GM10847 (cell line): ENCODE measurements around the gene PRKG1.

Experiments used
- POLR2A ChIP-seq: IDR thresholded peaks from 2 replicates; pipeline ENCODE4 v1.6.1; 2011; ENCODE audit not compliant: insufficient read length; ENCODE audit errors: extremely low read depth

The PRKG1 gene

DNA sequence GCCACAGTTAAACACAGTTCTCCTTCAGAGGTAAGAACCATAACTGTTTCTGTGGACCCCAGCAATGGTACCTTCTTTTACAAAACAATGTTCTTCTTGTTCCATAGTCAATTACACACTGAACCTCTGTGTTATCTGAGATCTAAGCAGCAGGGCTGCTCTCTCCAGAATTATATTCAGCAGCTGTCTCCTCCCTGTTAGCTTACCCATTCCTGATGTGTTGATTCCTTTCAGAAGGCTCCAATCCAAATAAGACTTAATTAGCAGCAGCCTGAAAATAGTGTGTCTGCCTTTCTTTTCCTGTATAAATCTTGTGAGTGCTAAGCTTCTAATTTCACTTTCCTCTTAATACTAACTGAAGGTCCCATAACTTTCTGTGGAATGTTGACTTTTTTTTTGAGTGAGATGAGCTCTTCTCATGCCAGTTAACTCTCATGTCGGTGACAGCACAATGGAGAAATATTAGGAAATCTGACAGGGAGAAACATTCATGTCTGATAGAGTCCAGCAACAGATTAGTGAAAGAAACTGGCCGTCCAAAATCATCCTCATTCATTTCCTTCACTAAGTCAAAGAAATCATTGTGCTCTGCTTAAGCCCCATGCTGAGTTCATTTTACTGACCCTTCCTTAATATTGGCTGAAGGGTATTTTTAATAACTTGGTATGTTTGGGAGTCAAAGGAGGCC is 226.5 kb downstream of the PRKG1 start:
- TF ChIP-seq POLR2A = no peak

GRCh38 chr10:51301644-51302043 is 227.4 kb downstream of the PRKG1 start:
- TF ChIP-seq POLR2A = no peak

- no peak for TF ChIP-seq POLR2A
Observed at GRCh38 chr10:51302316-51302715, 228.0 kb downstream of the PRKG1 start.

- no peak for TF ChIP-seq POLR2A
Observed at GRCh38 chr10:51308116-51308515, 233.8 kb downstream of the PRKG1 start.

GRCh38 chr10:51311228-51311627 is 236.9 kb downstream of the PRKG1 start:
- TF ChIP-seq POLR2A = no peak

DNA sequence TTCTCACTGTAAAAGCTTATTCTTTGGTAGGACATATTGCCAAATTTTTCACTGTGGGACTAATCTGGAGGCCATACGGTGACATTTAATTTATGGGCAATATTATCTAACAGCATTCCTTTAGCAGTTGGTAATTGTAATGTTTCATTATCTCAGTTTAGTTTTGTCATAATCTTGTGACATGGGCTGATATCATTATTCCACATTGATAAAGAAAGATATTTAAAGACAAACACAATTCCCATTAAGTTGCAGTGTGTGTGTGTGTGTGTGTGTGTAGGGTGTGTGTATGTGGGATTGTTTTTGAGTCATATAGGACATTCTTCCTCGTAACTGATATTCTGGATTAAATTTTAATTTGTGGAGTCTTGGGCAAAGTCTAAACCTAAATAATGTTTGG is 238.5 kb downstream of the PRKG1 start:
- no peak for TF ChIP-seq POLR2A

DNA sequence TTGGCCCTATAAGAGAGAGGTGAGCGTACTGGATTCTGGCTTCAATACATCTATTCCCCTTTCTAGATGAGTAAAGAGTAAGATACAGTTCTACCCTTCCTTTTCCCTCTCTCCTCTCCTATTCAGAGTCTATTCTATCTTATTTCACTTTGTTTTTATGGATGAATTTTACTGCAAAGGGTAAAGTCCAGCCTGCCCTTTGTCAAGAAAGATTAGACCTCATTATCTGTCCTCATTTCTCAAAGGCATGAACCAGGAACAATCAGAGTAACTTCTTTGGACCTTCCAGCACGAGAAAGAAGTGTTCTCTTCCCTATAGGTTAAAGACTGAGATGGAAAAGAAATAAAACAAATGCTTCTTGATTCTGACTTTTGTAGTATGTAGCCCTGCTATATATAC is 239.0 kb downstream of the PRKG1 start:
- no peak for TF ChIP-seq POLR2A

- no peak for TF ChIP-seq POLR2A
Observed at GRCh38 chr10:51313773-51314478, 239.6 kb downstream of the PRKG1 start.

DNA sequence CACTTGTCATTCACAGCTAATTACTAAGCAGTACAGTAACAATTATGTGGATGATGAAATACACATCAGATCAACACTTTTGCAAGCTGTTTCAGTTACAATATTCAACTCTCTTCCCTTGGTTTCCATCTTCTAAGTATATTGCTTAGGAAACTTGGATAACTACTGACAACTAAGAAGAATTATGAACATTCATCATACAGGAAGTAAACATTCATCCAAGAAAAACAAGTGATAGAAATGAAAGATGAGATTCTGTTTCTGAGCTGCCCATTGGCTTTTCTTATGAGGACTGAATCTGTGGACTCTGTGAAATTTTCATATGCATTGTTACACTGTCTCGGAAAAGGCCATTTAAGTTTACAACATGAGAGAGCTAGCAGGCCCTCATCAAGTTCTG is 240.2 kb downstream of the PRKG1 start:
- no peak for TF ChIP-seq POLR2A

DNA sequence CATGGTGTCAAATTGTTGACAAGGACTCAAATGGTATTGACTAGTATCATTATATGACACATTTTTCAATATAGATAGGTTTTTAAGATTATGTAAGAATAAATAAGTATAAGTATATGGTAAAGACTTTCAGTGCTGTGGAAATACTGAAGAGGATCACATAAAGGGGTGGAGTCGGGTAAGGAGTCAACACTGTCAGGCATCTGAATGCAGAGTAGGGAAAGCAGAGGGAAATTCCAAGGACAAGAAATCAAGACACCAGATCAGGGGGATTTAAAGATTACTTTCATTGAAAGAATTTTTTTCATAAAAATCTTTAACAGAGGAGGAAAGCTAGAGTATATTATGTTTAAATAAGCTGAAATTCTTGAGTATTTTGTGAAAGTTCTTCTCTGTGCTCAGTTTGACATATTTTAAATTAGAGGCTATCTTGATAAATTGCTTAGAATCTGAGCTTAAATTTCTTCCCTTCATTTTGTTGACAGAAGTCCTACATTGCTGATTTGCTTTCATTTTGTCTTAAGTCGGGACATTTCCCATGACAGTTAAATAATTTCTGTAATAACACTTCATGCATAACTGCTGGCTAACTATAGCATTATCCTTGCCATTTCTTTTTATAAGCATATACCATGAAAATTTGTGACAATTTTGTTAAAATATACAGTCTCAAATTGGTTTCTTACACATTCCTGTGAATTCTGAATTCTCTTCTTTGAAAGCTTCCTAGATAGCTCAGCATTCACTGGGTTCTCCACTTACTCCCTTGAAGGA is 244.3 kb downstream of the PRKG1 start:
- TF ChIP-seq POLR2A = no peak

DNA sequence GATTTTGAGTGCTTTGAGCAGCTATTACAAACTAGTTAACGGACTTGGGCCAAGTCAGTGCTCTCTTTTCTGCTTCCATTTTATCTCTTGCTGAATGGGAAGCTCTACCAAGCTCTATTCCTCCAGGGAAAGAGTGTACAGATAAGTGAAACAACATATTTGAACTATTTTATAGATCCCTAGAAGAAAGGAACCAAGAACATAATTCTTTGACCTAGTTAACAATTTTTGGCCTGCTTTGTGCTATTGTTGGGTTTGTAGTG is 244.8 kb downstream of the PRKG1 start:
- TF ChIP-seq POLR2A = no peak

GRCh38 chr10:51321300-51321699 is 247.0 kb downstream of the PRKG1 start:
- TF ChIP-seq POLR2A = no peak

- no peak for TF ChIP-seq POLR2A
Observed at GRCh38 chr10:51321980-51322379, 247.7 kb downstream of the PRKG1 start.

DNA sequence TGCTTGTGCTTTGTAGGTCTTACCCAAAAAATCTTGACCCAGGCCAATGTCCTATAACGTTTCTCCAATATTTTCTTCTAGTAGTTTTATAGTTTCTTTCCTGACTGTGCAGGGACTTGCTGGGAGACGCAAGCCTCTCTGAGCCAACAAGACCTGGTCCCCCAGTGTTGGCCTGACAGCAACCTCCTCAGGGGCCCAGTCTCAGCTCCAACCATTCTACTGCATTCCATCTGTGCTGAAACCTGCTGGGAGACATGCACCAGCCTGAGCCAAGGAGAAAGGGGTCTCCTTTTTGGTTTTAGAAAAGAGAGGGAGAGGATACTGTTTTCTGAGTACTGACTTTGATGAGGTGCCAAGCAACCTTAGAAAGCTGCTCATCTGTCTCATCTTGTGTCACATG is 251.4 kb downstream of the PRKG1 start:
- no peak for TF ChIP-seq POLR2A

GRCh38 chr10:51326174-51326573 is 251.9 kb downstream of the PRKG1 start:
- no peak for TF ChIP-seq POLR2A

GRCh38 chr10:51327432-51327831 is 253.1 kb downstream of the PRKG1 start:
- TF ChIP-seq POLR2A = no peak
